GM23338 (cell line): Measurements from ENCODE around the gene IL11.
"Not testable (repeated sequence)": the region's sequence is repeated elsewhere in the genome, so short reads cannot be mapped to it uniquely, and the experiment has no call there.

Source experiments
- CREB1 ChIP-seq: fragments of 250-450 bp; sonication (Bioruptor Pico); IDR thresholded peaks from 2 replicates; pipeline ENCODE4 v1.5.0; 2020; ENCODE audit warnings: low read depth, mild to moderate bottlenecking, moderate library complexity
- EZH2 ChIP-seq: fragments of 200-600 bp; sonication (generic); IDR thresholded peaks from one replicate; pipeline ENCODE4 v1.8.0; 2017; ENCODE audit warnings: antibody characterized with exemption, mild to moderate bottlenecking, low read depth; ENCODE audit not compliant: unreplicated experiment
- JUNB ChIP-seq: IDR thresholded peaks from one replicate; pipeline ENCODE4 v1.6.1; 2016; ENCODE audit warnings: antibody characterized with exemption; ENCODE audit not compliant: unreplicated experiment
- POLR2AphosphoS5 ChIP-seq: IDR thresholded peaks from 2 replicates; pipeline ENCODE4 v1.6.1; 2016; ENCODE audit warnings: antibody characterized with exemption, low read depth
- TF ChIP-seq, protein P1 (sequence below), 2 experiments: fragments of 200-600 bp in 1 of 2; sonication (generic) in 1 of 2; conservative IDR thresholded peaks; 2 replicates each; pipeline versions ENCODE4 v1.5.1 to v1.6.1; 2016 to 2017; ENCODE audit warnings: antibody characterized with exemption in 2 of 2, low read depth in 2 of 2, mild to moderate bottlenecking in 2 of 2, moderate library complexity in 1 of 2
- TF ChIP-seq, protein P2 (sequence below): IDR thresholded peaks from one replicate; pipeline ENCODE4 v1.6.1; 2018; ENCODE audit warnings: antibody characterized with exemption; ENCODE audit not compliant: unreplicated experiment
- TF ChIP-seq, protein P3 (sequence below): IDR thresholded peaks from 2 replicates; pipeline ENCODE4 v1.6.1; 2016; ENCODE audit warnings: antibody characterized with exemption

DNA sequence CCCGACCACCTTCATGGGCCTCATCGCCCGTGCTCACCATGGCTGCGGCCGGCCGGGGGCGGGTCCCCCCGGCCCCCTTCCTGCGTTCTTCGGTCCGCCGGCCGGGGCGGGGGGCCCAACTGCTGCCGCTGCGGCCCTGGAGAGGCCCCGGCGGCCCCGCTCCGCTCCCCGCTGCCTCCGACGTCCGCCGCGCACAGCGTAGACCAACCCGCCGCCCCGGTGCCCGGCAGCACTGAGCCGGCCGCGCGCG, 37.2 kb upstream of the IL11 start, which contains the start of gene UBE2S:
- TF ChIP-seq, protein P1, sequence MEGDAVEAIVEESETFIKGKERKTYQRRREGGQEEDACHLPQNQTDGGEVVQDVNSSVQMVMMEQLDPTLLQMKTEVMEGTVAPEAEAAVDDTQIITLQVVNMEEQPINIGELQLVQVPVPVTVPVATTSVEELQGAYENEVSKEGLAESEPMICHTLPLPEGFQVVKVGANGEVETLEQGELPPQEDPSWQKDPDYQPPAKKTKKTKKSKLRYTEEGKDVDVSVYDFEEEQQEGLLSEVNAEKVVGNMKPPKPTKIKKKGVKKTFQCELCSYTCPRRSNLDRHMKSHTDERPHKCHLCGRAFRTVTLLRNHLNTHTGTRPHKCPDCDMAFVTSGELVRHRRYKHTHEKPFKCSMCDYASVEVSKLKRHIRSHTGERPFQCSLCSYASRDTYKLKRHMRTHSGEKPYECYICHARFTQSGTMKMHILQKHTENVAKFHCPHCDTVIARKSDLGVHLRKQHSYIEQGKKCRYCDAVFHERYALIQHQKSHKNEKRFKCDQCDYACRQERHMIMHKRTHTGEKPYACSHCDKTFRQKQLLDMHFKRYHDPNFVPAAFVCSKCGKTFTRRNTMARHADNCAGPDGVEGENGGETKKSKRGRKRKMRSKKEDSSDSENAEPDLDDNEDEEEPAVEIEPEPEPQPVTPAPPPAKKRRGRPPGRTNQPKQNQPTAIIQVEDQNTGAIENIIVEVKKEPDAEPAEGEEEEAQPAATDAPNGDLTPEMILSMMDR (conservative IDR thresholded peaks at IDR 0.05; ENCODE audit: low read depth in 2 of 2) = not testable (repeated sequence)
- not testable (repeated sequence) for TF ChIP-seq EZH2; JUNB; CREB1 (CRISPR knock-in tag)
- TF ChIP-seq, protein P2, sequence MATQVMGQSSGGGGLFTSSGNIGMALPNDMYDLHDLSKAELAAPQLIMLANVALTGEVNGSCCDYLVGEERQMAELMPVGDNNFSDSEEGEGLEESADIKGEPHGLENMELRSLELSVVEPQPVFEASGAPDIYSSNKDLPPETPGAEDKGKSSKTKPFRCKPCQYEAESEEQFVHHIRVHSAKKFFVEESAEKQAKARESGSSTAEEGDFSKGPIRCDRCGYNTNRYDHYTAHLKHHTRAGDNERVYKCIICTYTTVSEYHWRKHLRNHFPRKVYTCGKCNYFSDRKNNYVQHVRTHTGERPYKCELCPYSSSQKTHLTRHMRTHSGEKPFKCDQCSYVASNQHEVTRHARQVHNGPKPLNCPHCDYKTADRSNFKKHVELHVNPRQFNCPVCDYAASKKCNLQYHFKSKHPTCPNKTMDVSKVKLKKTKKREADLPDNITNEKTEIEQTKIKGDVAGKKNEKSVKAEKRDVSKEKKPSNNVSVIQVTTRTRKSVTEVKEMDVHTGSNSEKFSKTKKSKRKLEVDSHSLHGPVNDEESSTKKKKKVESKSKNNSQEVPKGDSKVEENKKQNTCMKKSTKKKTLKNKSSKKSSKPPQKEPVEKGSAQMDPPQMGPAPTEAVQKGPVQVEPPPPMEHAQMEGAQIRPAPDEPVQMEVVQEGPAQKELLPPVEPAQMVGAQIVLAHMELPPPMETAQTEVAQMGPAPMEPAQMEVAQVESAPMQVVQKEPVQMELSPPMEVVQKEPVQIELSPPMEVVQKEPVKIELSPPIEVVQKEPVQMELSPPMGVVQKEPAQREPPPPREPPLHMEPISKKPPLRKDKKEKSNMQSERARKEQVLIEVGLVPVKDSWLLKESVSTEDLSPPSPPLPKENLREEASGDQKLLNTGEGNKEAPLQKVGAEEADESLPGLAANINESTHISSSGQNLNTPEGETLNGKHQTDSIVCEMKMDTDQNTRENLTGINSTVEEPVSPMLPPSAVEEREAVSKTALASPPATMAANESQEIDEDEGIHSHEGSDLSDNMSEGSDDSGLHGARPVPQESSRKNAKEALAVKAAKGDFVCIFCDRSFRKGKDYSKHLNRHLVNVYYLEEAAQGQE = not testable (repeated sequence)
- peak; percentile 98 for TF ChIP-seq POLR2AphosphoS5
- TF ChIP-seq, protein P3, sequence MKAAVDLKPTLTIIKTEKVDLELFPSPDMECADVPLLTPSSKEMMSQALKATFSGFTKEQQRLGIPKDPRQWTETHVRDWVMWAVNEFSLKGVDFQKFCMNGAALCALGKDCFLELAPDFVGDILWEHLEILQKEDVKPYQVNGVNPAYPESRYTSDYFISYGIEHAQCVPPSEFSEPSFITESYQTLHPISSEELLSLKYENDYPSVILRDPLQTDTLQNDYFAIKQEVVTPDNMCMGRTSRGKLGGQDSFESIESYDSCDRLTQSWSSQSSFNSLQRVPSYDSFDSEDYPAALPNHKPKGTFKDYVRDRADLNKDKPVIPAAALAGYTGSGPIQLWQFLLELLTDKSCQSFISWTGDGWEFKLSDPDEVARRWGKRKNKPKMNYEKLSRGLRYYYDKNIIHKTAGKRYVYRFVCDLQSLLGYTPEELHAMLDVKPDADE = not testable (repeated sequence)
